Caco-2 (cell line): ENCODE results near the gene MYH14. TPM values are rescaled to one million over a fixed set of nuclear protein-coding genes. Genes with fewer than 3 reads are reported as not detected.

Source experiments
- BruUV-seq: library from RNA; stranded (reverse); fragments of 400-500 nt; replicated peaks from 2 replicates; lab custom pipeline; 2021; lab: Mats Ljungman, UMichigan
- CTCF ChIA-PET: fragments of 300-600 bp; sonication (Branson Sonifier 250); formaldehyde crosslinking; loops from one replicate; lab custom pipeline; 2022; ENCODE audit warnings: antibody characterized with exemption; lab: Charles Lee
- POLR2A ChIA-PET: fragments of 300-600 bp; sonication (Branson Sonifier 250); formaldehyde crosslinking; loops from one replicate; lab custom pipeline; 2022; ENCODE audit warnings: antibody characterized with exemption; lab: Charles Lee
- DNase-seq, 2 experiments: peaks; one replicate each; pipeline versions ENCODE4 v3.0.0 to v3.0.0-alpha.2; 2020 to 2022
- H3K27me3 ChIP-seq: replicated peaks from 2 replicates; pipeline ENCODE4 v1.6.0; 2011; ENCODE audit warnings: low read length; ENCODE audit not compliant: control insufficient read depth, insufficient read depth
- H3K36me3 ChIP-seq: 2 replicates; pipeline ENCODE4 v1.5.1; 2011; ENCODE audit warnings: low read length; ENCODE audit not compliant: control insufficient read depth, insufficient read depth
- H3K4me1 ChIP-seq: fragments of 250-450 bp; sonication (Bioruptor Pico); 2 replicates; pipeline ENCODE4 v1.5.1; 2020; ENCODE audit warnings: mild to moderate bottlenecking
- H3K4me3 ChIP-seq: 2 replicates; pipeline ENCODE4 v1.5.1; 2011; ENCODE audit warnings: low read depth, mild to moderate bottlenecking, control low read depth, low read length
- H3K9me3 ChIP-seq: fragments of 250-450 bp; sonication (Bioruptor Pico); 2 replicates; pipeline ENCODE4 v1.5.1; 2020; ENCODE audit warnings: mild to moderate bottlenecking, moderate library complexity
- H3K27ac Mint-ChIP-seq: one replicate; pipeline ENCODE4 v1.8.0; 2022; ENCODE audit warnings: mixed read lengths; ENCODE audit not compliant: unreplicated experiment
- H3K27me3 Mint-ChIP-seq: one replicate; pipeline ENCODE4 v1.8.0; 2022; ENCODE audit warnings: mixed read lengths; ENCODE audit not compliant: insufficient read depth, unreplicated experiment
- H3K36me3 Mint-ChIP-seq: one replicate; pipeline ENCODE4 v1.8.0; 2022; ENCODE audit warnings: mild to moderate bottlenecking, mixed read lengths; ENCODE audit not compliant: insufficient read depth, unreplicated experiment
- H3K4me1 Mint-ChIP-seq: one replicate; pipeline ENCODE4 v1.8.0; 2022; ENCODE audit warnings: low read depth, mixed read lengths; ENCODE audit not compliant: unreplicated experiment
- H3K4me3 Mint-ChIP-seq: one replicate; pipeline ENCODE4 v1.8.0; 2022; ENCODE audit warnings: mild to moderate bottlenecking, moderate library complexity, mixed read lengths; ENCODE audit not compliant: unreplicated experiment
- H3K9me3 Mint-ChIP-seq: one replicate; pipeline ENCODE4 v1.8.0; 2022; ENCODE audit warnings: mixed read lengths; ENCODE audit not compliant: unreplicated experiment
- CTCF ChIP-seq, 2 experiments: fragments of 200-600 bp in 1 of 2; IDR thresholded peaks; 1 replicate in 1 of 2; 2 replicates in 1 of 2; pipeline versions ENCODE4 v1.5.1 to v1.8.0; 2011 to 2022; ENCODE audit warnings: antibody characterized with exemption in 1 of 2, control low read depth in 1 of 2, inconsistent platforms in 1 of 2, low read depth in 1 of 2, low read length in 1 of 2, mild to moderate bottlenecking in 1 of 2, moderate library complexity in 1 of 2; ENCODE audit not compliant: insufficient read depth in 1 of 2, severe bottlenecking in 1 of 2, unreplicated experiment in 1 of 2
- intact Hi-C: fragments of 100-400 bp; cut with micrococcal nuclease; formaldehyde crosslinking; loops from one replicate; pipeline ENCODE4 v1.10.0; 2022; ENCODE audit not compliant: unreplicated experiment
- total RNA-seq: library from RNA; stranded (reverse); gene quantifications from 2 replicates; pipeline ENCODE4 v1.2.3, GENCODE V29; 2022

The MYH14 gene
- total RNA-seq, 1 experiment from 2014 or later, result 89.8 TPM

DNA sequence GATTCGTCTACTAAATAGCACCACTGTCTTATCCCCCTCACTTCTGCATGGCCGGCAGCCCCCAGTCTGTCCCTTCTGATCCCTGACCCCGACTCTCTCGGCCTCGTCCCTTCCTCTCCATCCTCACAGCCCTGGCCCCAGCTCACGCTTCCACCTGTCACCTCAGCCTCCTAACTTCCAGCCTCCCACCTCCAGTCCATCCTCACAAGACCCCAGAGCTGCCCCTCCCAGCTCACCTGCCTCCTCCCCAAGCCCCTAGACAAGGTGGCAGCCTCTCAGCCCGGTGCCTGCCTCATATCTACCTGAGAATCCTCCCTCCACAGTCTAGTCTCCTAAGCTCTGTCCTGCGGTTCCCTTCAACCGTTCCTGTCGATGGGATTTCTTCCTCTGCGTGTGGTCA is 115.7 kb downstream of the MYH14 start:
- H3K4me3 Mint-ChIP-seq, result no peak overlapping the region
- no peak for TF ChIP-seq CTCF (IDR thresholded peaks at IDR 0.05; ENCODE audit: insufficient read depth in 1 of 2, low read depth in 1 of 2, low read length in 1 of 2, severe bottlenecking in 1 of 2, unreplicated experiment in 1 of 2)
- Histone ChIP-seq H3K36me3 (no peaks in the 10 kb centered on the region), H3K4me3 (no peak overlapping the region), H3K9me3 (no peaks in the 10 kb centered on the region), H3K4me1 (peaks cover 3% of the 10 kb centered on the region; the same call in 1 of the 2 replicates), H3K27me3 (no peaks in the 10 kb centered on the region)
- CTCF ChIA-PET, result no interaction called here
- peaks cover 9% of the 10 kb centered on the region for H3K27me3 Mint-ChIP-seq
- POLR2A ChIA-PET, result interaction anchor here (2.0 kb wide), 1 partner anchor 14 kb away, joined by 17 read pairs; no protein-coding TSS in a partner anchor
- H3K4me1 Mint-ChIP-seq, result peaks cover 10% of the 10 kb centered on the region
- H3K36me3 Mint-ChIP-seq, result peaks cover 36% of the 10 kb centered on the region
- BruUV-seq, result no TSS peak
- DNase-seq, result no peak
- no peak overlapping the region for H3K27ac Mint-ChIP-seq
- intact Hi-C loops, result loop anchor here (10.0 kb wide), 1 partner anchor 444 kb away; the partner anchor contains the start of genes AKT1S1 and TBC1D17
- no peaks in the 10 kb centered on the region for H3K9me3 Mint-ChIP-seq

DNA sequence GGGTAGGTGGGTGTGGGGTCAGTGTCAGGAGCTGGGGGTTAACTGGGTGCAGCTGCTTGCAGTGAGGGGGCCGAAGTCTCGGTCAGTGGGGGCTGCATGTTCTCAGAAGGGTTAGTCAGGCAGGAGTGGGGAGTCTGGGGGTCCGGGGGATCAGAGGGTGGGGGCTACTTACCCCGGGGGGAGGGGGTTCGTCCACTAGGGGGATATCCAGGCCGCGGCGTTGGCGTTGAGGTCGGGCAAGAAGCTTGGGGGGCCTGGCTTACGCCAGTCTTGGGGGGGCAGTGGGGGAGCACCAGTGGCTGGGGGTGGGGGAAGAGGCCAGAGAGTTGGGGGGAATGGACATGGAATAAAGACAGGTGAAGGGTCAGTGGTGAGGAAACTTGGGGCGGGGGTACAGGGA is 116.6 kb downstream of the MYH14 start:
- Histone ChIP-seq H3K27me3 (no peaks in the 10 kb centered on the region), H3K4me1 (peaks cover under 1% of the 10 kb centered on the region), H3K4me3 (no peak overlapping the region), H3K36me3 (no peaks in the 10 kb centered on the region), H3K9me3 (no peaks in the 10 kb centered on the region)
- no TSS peak for BruUV-seq
- CTCF ChIA-PET, result no interaction called here
- POLR2A ChIA-PET, result interaction anchor here (2.0 kb wide), 1 partner anchor 13 kb away, joined by 17 read pairs; no protein-coding TSS in a partner anchor
- DNase-seq, result no peak
- Mint-ChIP-seq H3K36me3 (peaks cover 38% of the 10 kb centered on the region), H3K4me1 (peaks cover 3% of the 10 kb centered on the region), H3K4me3 (no peak overlapping the region), H3K27ac (no peak overlapping the region), H3K9me3 (no peaks in the 10 kb centered on the region), H3K27me3 (peaks cover 4% of the 10 kb centered on the region)
- intact Hi-C loops, result no loop called here
- TF ChIP-seq CTCF (IDR thresholded peaks at IDR 0.05; ENCODE audit: insufficient read depth in 1 of 2, low read depth in 1 of 2, low read length in 1 of 2, severe bottlenecking in 1 of 2, unreplicated experiment in 1 of 2), result no peak

DNA sequence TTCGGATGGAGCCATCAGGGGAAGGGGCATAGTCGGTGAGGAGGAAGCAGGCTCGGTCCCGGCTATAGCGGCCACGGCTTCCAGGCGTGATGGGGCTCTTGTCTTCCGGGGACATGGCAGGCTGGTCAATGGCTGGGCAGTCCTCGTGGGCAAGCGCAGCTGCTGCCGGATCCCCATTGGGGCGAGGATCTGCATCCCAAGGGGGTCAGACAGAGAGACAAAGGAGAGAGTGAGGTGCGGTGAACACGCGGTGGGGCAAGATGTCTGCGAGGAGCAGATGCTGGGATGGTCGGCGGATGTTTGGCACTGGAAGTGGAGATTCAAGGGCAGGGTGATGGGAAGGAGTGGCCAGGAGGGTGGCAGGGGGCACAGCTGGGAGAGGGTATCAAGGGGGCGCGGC is 117.2 kb downstream of the MYH14 start:
- CTCF ChIA-PET, result no interaction called here
- POLR2A ChIA-PET, result interaction anchor here (2.0 kb wide), 1 partner anchor 13 kb away, joined by 17 read pairs; no protein-coding TSS in a partner anchor
- no peaks in the 10 kb centered on the region for H3K36me3 ChIP-seq
- H3K4me3 ChIP-seq, result no peak overlapping the region
- Mint-ChIP-seq H3K4me3 (no peak overlapping the region), H3K27me3 (peaks cover 3% of the 10 kb centered on the region), H3K27ac (no peak overlapping the region), H3K9me3 (no peaks in the 10 kb centered on the region), H3K4me1 (no peaks in the 10 kb centered on the region), H3K36me3 (peaks cover 41% of the 10 kb centered on the region)
- H3K4me1 ChIP-seq, result peaks cover 6% of the 10 kb centered on the region
- intact Hi-C loops, result no loop called here
- H3K27me3 ChIP-seq, result no peaks in the 10 kb centered on the region
- no peak for TF ChIP-seq CTCF (IDR thresholded peaks at IDR 0.05; ENCODE audit: insufficient read depth in 1 of 2, low read depth in 1 of 2, low read length in 1 of 2, severe bottlenecking in 1 of 2, unreplicated experiment in 1 of 2)
- BruUV-seq, result no TSS peak
- no peaks in the 10 kb centered on the region for H3K9me3 ChIP-seq
- no peak for DNase-seq
